ENCODE measurements around the gene RHEB.

The RHEB gene

DNA sequence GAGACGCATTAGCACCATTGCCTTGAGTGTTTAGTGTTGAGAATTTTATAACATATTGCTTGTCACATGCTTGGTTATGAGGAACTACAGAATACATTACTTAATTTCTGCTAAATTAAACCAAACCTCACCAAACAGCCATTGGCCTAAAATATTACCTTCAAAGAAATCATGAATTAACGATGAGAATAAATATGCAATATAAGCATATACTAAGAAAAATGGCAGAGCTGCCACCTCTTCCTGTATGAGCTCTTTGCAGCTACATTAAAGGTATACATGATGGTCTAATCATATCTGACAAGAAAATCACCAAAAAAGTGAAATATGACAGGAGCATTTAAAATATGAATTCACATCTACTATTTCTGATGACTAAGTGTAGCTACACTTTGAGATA, 5.2 kb upstream of the RHEB start:
- no peak for DNase-seq

DNA sequence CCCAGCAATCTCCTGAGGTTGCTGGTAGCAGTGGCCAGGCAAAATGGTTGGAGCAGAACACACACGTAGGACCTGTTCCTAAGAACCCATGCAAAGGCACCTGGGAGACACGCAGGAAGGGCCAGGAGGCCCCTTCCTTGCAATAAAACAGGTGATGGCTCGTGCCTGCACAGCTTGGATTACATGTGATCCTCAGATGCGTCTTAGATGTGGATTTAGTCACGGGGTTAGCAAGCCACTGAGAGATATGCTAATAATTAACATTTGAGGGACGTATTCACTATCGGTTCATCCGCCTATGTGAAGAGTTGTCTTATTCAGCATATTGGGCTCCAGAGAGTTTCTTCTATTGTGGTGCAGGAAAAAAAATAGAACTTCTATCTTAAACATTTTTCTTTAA, 4.6 kb upstream of the RHEB start:
- DNase-seq = no peak

DNA sequence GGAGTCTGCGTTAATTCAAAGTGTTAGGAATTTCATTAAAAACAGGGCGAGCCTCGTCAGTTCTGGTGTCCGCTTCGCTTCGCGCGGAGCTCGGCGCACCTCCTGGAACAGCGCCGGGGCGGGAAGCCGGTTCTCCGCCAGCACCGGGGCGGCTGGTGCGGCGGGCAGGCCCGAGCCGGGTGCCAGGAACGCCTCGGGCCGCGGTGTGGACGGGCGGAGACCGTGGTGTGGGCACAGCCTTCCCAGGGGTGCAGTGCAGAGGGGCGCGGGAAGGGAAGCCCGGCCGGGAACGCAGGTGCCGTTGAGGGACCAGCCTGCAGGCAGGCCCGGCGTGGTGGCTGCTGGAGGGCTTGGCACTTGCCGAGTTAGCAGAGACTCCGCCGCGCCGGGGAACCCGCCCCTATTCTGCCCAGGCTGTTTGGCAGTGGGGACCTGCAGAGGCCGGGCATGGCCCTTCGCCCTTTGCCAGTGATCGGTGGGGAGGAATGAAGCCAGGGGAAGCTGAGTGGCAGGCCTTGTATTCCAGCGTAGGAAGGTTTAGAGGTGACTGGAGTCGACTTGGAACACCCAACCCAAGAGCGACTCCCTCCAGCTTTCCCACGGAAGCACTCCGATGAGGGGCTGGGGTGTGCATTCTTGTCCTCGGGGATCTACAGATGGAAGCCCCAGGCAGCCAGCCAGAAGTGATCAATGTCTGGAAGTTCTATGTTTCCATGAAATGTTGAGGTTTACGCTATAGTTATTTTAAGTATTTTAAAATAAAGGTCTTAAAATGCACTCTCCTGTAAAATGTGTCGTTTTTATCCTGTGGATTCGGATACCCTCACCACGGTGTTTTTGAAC, 945 bp upstream of the RHEB start:
- DNase-seq = no peak

DNA sequence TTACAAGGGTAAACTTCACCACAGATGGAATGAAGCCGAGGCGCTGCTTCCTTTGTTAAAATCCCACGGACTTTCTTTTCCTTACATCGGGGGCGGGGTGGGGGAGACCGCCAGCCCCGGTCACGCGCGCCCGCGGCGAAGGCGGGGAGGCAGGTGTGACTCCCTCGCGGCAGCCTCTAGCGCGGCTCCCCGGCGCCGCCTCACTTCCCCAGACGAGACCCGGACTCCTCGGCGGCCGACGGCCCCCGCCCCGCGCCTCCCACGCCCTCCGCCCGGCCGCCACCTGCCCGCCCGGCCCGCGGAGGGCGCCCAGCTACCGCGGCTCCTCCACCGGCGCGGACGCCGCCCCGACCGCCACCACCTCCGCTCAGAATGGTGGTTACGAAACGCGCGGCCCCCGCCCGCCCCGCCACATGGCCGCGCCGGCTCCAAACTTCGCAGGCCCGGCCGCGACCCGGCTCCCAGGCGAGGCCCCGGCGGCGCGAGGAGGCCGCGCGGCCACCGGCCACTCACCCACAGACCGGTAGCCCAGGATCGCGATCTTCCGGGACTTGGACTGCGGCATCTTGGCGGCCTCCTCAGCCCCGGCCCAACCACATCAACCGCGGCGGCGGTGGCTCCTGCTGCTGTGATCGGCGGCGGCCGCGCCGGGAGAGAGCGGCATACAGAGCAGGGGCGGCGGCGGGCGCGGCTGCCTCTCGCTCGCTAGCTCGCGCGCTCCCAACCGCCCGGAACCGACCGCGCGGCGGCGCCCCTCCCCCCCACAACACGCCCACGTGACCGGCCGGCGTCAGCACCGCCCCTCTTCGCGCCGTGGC, 539 bp downstream of the RHEB start:
- DNase-seq = peak; percentile 80

DNA sequence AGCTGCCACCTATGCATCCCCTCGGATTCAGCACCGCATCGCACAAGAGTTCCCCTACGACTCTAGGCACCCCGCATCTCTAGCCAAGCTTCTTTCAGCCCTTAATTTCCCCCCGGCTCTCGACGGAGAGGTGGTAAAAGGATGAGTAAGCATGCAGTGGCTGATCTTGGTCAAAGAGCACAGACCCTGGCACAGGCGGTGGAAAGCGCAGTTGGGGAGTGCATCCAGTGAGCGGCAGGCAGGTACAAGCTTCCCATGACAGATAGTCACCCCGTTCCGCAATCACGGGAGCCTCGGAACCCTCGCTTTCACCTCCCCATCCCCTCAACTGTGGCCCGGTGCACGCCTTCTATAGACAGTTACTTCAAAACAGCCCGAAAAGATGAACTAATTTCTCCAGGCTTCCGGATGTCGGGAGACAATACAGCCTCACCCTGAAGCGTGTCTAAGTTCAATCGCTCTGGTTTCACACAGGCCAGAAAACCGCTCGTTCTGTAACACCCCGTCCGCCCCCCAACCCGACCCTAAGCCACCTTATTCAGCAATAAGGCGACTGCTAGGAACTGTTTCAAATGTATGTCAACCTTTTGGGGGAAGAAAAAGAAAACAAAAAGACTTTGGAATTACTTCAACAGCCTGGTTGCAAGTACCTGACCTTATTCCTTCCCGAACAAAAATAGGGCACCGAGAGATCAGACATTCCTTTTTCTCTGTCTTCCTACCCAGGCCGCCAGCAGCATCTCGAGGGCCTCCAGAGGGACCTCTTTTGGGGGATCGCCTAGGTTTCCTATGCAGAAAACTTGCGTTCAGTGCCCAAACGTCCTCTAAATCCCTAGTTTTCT, 1.4 kb downstream of the RHEB start:
- DNase-seq = peak; percentile 67

DNA sequence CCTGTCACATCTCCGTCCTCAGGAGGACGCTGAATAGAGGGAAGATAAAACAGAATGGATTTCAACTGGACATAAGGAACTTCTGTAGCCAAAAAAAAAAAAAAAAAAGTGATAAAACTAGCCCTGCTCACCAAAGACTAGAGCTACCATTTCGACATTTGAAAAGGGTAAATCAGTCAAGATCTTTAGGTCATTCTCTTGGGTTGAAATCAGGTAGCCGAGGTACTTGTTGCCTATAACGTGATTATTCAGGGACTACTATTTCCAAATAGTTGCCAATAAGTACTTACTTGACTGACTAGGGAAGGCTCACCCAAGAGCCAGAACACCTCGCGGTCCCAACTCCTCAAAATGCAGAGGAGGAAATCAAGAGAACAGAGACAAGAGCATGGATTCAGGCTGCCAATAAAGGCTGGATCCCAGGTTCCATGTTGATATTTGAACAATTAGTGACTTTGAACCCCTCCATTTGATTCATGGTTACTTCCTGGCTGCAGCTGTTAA, 2.0 kb downstream of the RHEB start:
- no peak for DNase-seq

DNA sequence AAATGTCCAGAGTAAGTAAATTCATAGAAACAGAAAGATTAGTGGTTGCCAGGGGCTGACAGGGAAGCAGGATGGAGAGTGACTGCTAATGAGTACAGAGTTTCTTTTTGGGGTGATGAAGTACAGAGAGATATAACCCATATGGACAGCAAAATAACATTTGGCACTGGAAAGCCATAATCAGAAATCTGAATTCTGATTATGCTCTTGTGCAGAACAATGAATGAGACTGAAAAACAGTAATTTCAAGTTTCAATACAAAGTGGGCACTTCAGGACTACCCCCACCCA, 4.5 kb downstream of the RHEB start:
- DNase-seq = no peak

DNA sequence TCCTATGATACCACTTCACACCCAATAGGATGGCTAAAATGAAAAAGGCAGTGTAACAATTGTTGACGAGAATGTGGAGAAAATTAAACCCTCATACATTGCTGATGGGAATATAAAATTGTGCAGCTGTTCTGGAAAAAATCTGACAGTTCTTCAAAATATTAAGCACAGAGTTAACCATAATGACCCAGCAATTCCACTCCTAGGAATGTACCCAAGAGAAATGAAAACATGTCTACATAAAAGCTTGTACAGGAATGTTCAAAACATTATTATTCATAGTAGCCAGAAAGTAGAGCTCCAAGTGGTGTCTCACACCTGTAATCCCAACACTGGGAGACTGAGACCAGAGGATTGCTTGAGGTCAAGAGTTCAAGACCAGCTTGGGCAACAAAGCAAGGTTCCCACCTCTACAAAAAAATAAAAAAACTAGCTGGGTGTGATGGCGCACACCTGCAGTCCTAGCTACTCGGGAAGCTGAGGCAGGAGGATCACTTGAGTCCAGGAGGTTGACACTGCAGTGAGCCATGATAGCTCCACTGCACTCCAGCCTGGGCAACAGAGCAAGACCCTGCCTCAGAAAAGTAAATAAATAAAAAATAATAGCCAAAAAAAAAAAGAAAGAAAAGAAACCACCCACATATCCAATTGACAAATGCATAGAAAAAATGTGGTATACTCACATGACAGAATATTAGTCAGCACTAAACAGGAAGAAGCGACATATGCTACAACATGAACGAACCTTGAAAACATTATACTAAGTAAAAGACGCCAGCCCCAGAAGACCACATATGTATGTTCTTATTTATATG, 5.0 kb downstream of the RHEB start:
- no peak for DNase-seq

DNA sequence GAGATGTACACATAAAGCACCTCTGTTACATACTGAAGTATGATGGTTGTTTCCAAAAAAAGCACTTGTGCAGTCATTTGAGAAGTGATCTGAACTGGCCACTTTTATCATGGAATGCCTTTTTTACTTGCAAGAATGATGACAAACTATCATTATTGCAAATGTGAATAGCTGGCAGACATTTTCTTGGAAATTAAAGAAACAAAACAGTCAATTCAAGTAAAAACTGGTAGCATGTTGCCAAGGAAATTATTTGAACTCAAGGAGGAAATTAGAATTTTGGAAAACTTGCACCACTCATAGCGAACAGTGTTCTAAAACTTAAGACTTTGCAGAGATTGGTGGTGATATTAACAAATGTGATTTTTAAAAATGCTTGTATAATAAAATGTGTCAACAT, 6.6 kb downstream of the RHEB start:
- no peak for DNase-seq

DNA sequence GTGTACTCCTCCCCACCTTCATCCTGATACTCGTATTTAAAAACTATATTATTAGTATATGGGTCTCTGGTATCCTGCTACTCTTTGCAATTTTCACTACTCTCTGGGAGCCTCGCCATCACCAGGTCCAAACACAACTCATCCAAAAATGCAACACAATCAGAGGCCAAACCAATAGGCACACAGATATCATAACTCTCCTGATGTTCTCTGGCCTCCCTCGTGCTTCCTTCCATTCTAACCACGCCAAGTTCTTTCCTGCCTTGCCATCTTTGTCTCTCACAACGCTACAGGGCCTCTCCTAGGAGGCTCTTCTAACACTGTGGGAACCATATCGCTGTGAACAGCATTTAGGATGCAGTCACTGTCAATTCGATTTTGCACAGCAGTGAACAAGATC, 7.3 kb downstream of the RHEB start:
- DNase-seq = no peak

DNA sequence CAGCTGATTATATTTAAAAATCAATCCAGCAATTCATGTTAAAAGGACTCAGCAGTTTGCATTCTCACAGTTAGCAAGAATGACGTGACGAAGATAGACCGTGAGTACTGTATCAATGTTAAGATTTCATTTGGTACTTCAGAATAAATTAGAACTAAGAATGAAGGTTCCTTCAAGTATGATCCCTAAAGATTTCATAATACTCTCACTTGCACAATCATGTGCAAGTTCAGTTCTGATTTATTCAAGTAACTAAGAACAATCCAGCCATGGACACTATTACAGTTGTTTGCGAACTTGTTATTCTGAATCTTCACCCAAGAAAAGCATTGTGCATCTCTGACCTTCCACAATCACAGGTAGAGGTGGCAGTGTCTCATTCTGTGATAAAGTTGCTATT, 7.7 kb downstream of the RHEB start:
- DNase-seq = no peak

DNA sequence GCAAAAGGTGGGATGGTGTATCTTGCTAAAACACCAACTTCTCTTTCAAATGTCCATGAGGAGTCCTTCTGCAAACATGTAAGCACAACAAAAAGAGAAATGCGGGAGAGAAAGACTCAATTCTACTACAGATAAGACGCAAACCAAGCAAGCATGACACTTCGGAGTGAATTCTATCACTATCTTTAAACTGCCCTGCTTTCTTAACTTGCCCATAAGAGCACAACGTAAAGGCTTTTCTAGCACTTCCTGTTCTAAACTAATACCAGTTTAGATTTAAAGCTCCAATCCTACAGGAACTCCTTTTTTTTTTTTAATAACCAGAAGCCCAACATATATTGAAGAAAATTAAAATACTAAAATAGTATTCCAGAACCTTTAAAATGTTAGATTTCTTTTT, 8.4 kb downstream of the RHEB start:
- DNase-seq = no peak

DNA sequence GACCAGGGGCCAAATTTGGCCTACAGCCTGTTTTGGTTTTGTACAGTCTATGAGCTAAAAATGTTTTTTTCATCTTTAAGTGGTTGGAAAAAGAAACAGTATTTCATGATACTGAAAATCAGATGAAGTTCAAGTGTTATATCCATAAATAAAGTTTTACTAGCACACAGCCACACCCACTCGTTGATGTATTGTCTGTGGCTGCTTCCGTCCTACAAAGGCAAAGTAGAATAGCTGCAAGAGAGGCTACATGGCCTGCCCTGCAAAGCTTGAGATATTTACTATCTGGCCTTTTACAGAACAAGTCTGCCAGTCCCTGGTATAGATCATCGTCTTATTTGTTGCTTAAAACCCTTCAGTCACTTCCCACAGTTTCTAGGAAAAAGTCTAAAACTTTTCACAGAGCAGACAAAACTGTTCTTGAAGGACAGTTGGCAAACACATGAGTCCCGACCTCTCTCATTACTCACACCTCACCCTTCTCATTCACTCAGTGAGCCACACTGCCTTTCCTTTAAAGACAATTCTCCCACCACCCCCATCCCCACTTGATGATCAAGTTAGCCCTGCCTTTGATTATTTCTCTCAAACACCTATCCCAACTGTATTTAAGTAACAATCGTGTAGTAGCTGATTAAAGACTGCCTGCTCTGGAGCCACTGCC, 9.9 kb downstream of the RHEB start:
- no peak for DNase-seq

DNA sequence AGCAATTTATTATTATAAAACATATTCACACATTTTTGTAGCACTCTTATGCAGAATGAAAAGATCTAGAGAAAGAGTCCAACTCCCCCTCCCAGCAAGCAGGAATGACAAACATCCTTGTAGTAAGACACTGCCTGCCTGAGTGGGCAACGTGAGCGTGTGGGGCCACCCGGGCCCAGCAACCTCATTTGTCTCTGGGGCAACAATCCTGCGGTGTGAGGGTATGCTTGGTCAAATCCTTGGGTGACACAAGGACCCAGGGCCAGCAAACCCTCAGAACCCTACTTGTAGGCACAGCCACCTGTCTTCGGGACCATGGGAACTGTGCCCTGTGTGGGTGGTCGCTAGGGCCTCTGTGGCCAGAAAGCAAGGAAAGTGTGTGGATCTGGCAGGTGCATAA, 10.7 kb downstream of the RHEB start:
- DNase-seq = no peak

DNA sequence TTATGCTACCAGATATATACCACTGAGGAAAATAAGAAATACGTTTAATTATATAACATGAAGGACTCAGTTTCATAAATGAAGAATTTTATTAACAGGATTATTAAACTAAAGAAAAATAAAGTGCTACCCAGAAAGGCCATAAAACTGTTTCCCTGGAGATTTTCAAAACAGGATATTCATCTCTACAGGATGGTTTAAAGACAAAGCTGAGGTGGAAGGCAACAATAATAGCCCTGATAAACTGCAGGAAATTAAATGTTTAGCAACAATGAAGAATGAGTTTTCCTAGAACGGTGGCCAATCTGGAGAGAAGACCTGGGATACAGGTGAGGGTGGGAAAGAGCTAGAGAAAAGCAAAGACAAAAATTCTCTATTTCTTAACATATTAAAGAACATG, 11.9 kb downstream of the RHEB start:
- DNase-seq = no peak

DNA sequence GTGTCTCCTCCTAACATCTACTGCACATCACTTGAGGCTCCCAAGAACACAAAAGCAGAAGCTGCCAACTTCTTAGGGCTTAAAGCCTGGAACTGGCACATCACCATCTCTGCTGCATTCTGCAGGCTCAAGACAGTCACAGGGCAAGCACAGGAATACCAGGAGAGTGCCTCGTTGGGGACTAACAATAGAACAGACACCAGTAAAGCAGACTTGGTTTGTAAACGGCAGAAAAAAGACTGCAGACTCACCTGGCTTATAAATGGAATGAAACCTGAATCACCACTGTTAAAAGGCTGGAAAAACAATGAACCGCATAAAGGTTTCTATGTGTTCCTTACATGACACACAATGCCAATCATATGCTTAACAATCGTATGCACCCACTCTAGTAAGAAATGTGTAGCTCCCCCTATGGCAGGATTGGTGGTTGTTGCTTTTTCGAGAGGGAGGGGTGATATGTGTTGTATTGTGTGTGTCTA, 12.8 kb downstream of the RHEB start:
- DNase-seq = no peak

DNA sequence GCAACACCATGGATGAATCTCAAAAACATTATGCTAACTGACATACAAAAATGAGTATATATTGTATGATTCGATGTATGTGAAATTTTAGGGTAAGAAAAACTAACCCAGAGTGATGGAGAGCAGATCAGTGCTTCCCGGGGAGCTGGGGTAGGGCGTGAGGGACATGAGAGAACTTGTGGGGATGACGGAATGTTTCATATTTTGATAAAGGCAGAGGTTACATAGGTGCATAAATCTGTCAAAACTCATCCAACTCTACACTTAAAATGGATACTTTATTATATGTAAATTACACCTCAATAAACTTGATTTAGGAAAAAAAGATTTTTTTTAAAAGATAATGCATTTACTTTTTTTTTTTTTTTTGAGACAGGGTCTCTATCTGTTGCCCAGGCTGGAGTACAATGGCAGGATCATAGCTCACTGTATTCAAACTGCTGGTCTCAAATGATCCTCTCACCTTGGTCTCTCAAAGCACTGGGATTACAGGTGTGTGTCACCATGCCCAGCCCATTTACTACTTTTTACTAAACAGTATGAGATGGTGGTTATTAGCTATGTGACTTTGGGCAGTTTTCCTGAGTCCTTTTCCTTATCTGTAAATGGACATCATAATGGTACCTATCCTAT, 13.7 kb downstream of the RHEB start:
- no peak for DNase-seq

DNA sequence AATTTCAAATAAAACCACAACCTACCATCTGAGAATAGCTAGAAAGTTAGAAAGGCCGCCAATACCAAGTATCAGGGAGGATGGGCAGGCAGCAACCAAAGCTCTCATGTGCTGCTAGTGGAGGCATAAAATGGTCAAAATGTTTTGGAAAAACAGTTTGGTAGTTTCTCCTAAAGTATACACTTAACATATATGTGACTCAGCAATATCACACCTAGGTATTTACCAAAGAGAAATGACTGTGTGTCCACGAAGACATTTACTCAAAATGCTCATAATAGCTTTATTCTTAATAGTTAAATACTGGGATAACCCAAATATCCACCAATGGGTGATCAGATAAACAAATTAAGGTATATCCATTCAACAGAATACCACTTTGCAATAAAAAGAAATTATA, 14.3 kb downstream of the RHEB start:
- no peak for DNase-seq

DNA sequence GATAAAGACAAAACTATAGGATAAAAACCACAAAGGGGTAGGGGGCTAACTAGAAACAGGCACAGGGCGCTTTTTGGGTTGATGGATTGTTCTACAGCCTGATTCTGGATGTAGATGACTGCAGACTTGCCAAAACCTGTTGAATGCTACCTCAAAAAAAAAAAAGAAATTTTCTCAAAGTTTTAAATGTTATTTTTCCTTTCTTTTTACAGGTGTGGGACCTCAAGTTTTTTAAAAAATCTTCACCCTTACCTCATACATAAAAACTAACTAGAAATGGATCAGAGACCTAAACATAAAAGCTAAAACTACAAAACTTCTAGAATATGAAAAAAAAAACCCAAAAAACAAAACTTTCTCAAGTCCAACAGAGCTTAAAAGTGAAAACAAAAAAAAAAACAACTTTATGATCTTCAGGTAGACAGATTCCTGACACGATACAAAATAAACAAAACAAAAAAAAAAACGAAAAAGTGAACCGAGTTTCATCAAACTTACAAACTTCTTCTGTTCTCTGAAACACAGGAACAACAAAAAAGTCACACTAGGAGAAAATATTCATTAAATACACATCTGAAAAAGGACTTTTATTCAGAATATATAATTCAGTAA, 14.9 kb downstream of the RHEB start:
- DNase-seq = no peak

DNA sequence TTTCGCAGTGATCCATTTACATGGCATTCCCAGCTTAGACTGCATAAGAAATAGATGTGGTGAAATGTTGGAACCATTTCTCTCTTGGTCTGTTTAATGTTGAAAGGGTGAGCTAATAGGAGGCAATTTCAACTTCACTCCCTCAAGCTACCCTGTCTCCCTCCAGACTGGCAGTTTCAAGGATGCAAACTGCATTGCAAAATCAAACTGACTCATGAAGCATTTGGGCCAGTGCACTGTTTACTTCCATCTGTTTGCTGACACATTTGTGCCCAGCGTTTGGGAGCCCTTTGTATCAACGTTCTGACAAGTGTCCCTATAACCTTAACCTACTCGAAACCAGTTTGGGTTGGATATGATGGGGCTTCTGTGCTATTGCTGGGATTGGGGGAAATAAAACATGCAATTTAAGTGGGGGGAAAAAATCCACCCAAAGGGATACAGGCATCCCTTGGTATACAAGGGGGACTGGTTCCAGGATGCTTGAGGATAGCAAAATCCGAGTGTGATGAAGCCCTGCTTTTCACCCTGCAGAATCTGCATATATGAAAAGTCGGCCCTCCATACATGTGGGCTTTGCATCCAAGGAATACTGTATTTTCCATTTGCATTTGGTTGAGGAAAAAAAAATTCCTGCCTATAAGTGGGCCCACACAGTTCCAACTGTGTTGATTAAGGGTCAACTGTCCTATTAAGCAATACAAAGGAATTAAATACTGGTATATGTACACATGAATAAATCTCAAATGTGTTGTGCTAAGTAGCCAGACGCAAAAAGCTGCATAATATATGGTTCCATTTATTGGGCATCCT, 15.6 kb downstream of the RHEB start:
- DNase-seq = no peak

All from retina (tissue), 1 donor.